ENCODE results near the gene TBL1X. TPM values are rescaled to one million over a fixed set of nuclear protein-coding genes. Genes with fewer than 3 reads are reported as not detected.
A peak's percentile ranks its signal among the peaks of the same experiment; 100 is the strongest.

TBL1X gene
- total and polyA plus RNA-seq, 2 donors (not counting 3 experiments of a cell fraction or from before 2014, with no cell fraction given), result 8.7 to 25.3 TPM

GRCh38 chrX:9665113-9665512 is 200.3 kb downstream of the TBL1X start:
- Histone ChIP-seq H4K20me1 (replicated peaks; ENCODE audit: control insufficient read depth, extremely low read depth, insufficient read depth, low read length) (no peaks in the 10 kb centered on the region), H3K9ac (replicated peaks; ENCODE audit: extremely low read depth, insufficient read depth, low read length) (peak overlapping the region; percentile 1), H3K27ac (ENCODE audit: insufficient read depth, low read depth, low read length) (peak overlapping the region; percentile 39), H3K4me1 (ENCODE audit: control insufficient read depth, extremely low read depth, insufficient read depth, low read length) (peaks cover 36% of the 10 kb centered on the region), H2AFZ (ENCODE audit: low read depth, low read length) (no peak overlapping the region), H3K9me1 (replicated peaks; ENCODE audit: control insufficient read depth, extremely low read depth, insufficient read depth, low read length) (no peaks in the 10 kb centered on the region), H3K79me2 (ENCODE audit: control insufficient read depth, insufficient read depth, low read length) (no peaks in the 10 kb centered on the region), H3K36me3 (ENCODE audit: control insufficient read depth in 2 of 2, extremely low read depth in 1 of 2, insufficient read depth in 2 of 2, low read length in 2 of 2) (no peaks in the 10 kb centered on the region), H3K4me3 (replicated peaks in 1 of 3; ENCODE audit: insufficient read depth in 1 of 3, low read depth in 1 of 3, low read length in 3 of 3) (no peak overlapping the region), H3K9me3 (replicated peaks; ENCODE audit: control insufficient read depth, insufficient read depth, low read length) (no peaks in the 10 kb centered on the region), H3K4me2 (ENCODE audit: insufficient read depth, low read length) (no peak overlapping the region), H3K27me3 (ENCODE audit: control insufficient read depth in 2 of 2, insufficient read depth in 2 of 2, low read length in 2 of 2) (no peaks in the 10 kb centered on the region)
- POLR2A ChIA-PET, result no interaction called here
- TF ChIP-seq EZH2 (IDR thresholded peaks at IDR 0.05; ENCODE audit: borderline replicate concordance, low read depth, low read length, severe bottlenecking) (no peak), CTCF (IDR thresholded peaks at IDR 0.05; ENCODE audit: extremely low read depth in 1 of 2, insufficient read depth in 1 of 2, low read depth in 1 of 2, low read length in 2 of 2) (no peak), JUN (IDR thresholded peaks at IDR 0.05; ENCODE audit: borderline replicate concordance, insufficient read depth, insufficient read length, low read depth) (no peak), MYC (IDR thresholded peaks at IDR 0.05; ENCODE audit: low read depth, low read length) (no peak), POLR2A (IDR thresholded peaks at IDR 0.05; ENCODE audit: low read depth, low read length) (no peak), FOS (IDR thresholded peaks at IDR 0.05; ENCODE audit: borderline replicate concordance, insufficient read depth, low read length) (no peak), POLR2AphosphoS5 (IDR thresholded peaks at IDR 0.05; ENCODE audit: insufficient read depth, low read depth, low read length) (no peak), GATA2 (IDR thresholded peaks at IDR 0.05; ENCODE audit: insufficient read depth, insufficient read length, low read depth, low read length) (no peak), MAX (IDR thresholded peaks at IDR 0.05; ENCODE audit: insufficient read depth, insufficient read length) (no peak)
- FAIRE-seq, result peak; percentile 64
- intact Hi-C loops (cut with micrococcal nuclease) (no loop called here), dilution Hi-C loops (cut with MboI; ENCODE audit: extremely low pct_ligation_motif_present, low sequenced_read_pairs) (no loop called here)
- CTCF ChIA-PET, result no interaction called here
- DNase-seq (ENCODE audit: low read depth, low spot score), result peak; percentile 60
- no TSS peak for BruUV-seq (replicated peaks)

Measured in endothelial cell of umbilical vein (primary cell).